Mesenchymal stem cell (in vitro differentiated cells and primary cell): ENCODE results near the gene CCDC85B.
A peak's percentile ranks its signal among the peaks of the same experiment; 100 is the strongest.

ENCODE experiments used
- DNase-seq: peaks from one replicate; pipeline ENCODE4 v3.0.0-alpha.2; 2013
- H2AFZ ChIP-seq: one replicate; pipeline ENCODE4 v1.6.1; 2013; ENCODE audit warnings: low read depth, mild to moderate bottlenecking, control low read depth, inconsistent platforms, low read length, moderate library complexity
- H2AK5ac ChIP-seq: 2 replicates; pipeline ENCODE4 v1.6.1; 2013; ENCODE audit warnings: low read length, moderate library complexity, mild to moderate bottlenecking, inconsistent platforms; ENCODE audit not compliant: severe bottlenecking
- H2BK120ac ChIP-seq: one replicate; pipeline ENCODE4 v1.6.1; 2013; ENCODE audit warnings: low read depth, mild to moderate bottlenecking, inconsistent platforms, low read length, moderate library complexity
- H2BK12ac ChIP-seq, 2 experiments: one replicate each; pipeline ENCODE4 v1.6.1; 2013; ENCODE audit warnings: inconsistent platforms in 2 of 2, low read length in 2 of 2, mild to moderate bottlenecking in 2 of 2, moderate library complexity in 2 of 2, control low read depth in 1 of 2
- H2BK15ac ChIP-seq: one replicate; pipeline ENCODE4 v1.6.1; 2013; ENCODE audit warnings: mild to moderate bottlenecking, low read depth, inconsistent platforms; ENCODE audit not compliant: poor library complexity, severe bottlenecking
- H2BK5ac ChIP-seq: 2 replicates; pipeline ENCODE4 v1.6.1; 2013; ENCODE audit warnings: low read depth, mild to moderate bottlenecking, low read length, control low read depth, inconsistent platforms; ENCODE audit not compliant: poor library complexity, severe bottlenecking
- H3K14ac ChIP-seq, 2 experiments: one replicate each; pipeline ENCODE4 v1.6.1; 2013; ENCODE audit warnings: inconsistent platforms in 2 of 2, low read length in 2 of 2, control low read depth in 1 of 2, mild to moderate bottlenecking in 1 of 2, moderate library complexity in 1 of 2
- H3K18ac ChIP-seq, 2 experiments: one replicate each; pipeline ENCODE4 v1.6.1; 2013; ENCODE audit warnings: inconsistent platforms in 2 of 2, low read length in 2 of 2, control low read depth in 1 of 2, low read depth in 1 of 2, mild to moderate bottlenecking in 1 of 2
- H3K23ac ChIP-seq, 2 experiments: one replicate each; pipeline ENCODE4 v1.6.1; 2013; ENCODE audit warnings: inconsistent platforms in 2 of 2, low read length in 2 of 2, mild to moderate bottlenecking in 2 of 2, moderate library complexity in 2 of 2, control low read depth in 1 of 2
- H3K27ac ChIP-seq: 2 replicates; pipeline ENCODE4 v1.5.1; 2013; ENCODE audit warnings: mild to moderate bottlenecking, moderate library complexity, low read length, control low read depth, inconsistent platforms; ENCODE audit not compliant: poor library complexity, severe bottlenecking
- H3K27me3 ChIP-seq, 2 experiments: 2 replicates each; pipeline versions ENCODE4 v1.6.1 to v1.7.0; 2013; ENCODE audit warnings: low read length in 2 of 2, mild to moderate bottlenecking in 2 of 2, moderate library complexity in 2 of 2, control low read depth in 1 of 2, inconsistent platforms in 1 of 2; ENCODE audit not compliant: control insufficient read depth in 1 of 2, insufficient read depth in 1 of 2
- H3K36me3 ChIP-seq, 2 experiments: 2 replicates each; pipeline versions ENCODE4 v1.6.1 to v1.7.0; 2013; ENCODE audit warnings: low read length in 2 of 2, control low read depth in 1 of 2, inconsistent platforms in 1 of 2, low read depth in 1 of 2, mild to moderate bottlenecking in 1 of 2; ENCODE audit not compliant: insufficient read depth in 2 of 2, control insufficient read depth in 1 of 2
- H3K4ac ChIP-seq, 2 experiments: one replicate each; pipeline ENCODE4 v1.6.1; 2013; ENCODE audit warnings: inconsistent platforms in 2 of 2, low read length in 2 of 2, mild to moderate bottlenecking in 2 of 2, moderate library complexity in 2 of 2, control low read depth in 1 of 2, low read depth in 1 of 2
- H3K4me1 ChIP-seq: 2 replicates; pipeline ENCODE4 v1.6.1; 2013; ENCODE audit warnings: low read depth, low read length, control low read depth; ENCODE audit not compliant: control insufficient read depth, insufficient read depth
- H3K4me2 ChIP-seq: 2 replicates; pipeline ENCODE4 v1.6.1; 2013; ENCODE audit warnings: low read length, mild to moderate bottlenecking, inconsistent platforms; ENCODE audit not compliant: poor library complexity, severe bottlenecking
- H3K4me3 ChIP-seq, 2 experiments: 2 replicates each; pipeline versions ENCODE4 v1.5.1 to v1.7.0; 2013; ENCODE audit warnings: low read length in 2 of 2, mild to moderate bottlenecking in 2 of 2, control low read depth in 1 of 2, low read depth in 1 of 2; ENCODE audit not compliant: insufficient read depth in 1 of 2
- H3K79me1 ChIP-seq: replicated peaks from 2 replicates; pipeline ENCODE4 v1.6.1; 2013; ENCODE audit warnings: mild to moderate bottlenecking, control low read depth, low read length, inconsistent platforms; ENCODE audit not compliant: poor library complexity, severe bottlenecking
- H3K9ac ChIP-seq: 2 replicates; pipeline ENCODE4 v1.7.0; 2013; ENCODE audit warnings: mild to moderate bottlenecking, low read length, moderate library complexity
- H3K9me3 ChIP-seq: 2 replicates; pipeline ENCODE4 v1.7.0; 2013; ENCODE audit warnings: mild to moderate bottlenecking, low read length; ENCODE audit not compliant: control insufficient read depth
- H4K8ac ChIP-seq: one replicate; pipeline ENCODE4 v1.6.1; 2013; ENCODE audit warnings: inconsistent platforms, mild to moderate bottlenecking, low read length, moderate library complexity
- H4K91ac ChIP-seq: one replicate; pipeline ENCODE4 v1.6.1; 2013; ENCODE audit warnings: mild to moderate bottlenecking, low read length, inconsistent platforms
- WGBS: methylation state at CpG from one replicate; pipeline ENCODE4 v1.1.7; 2013; ENCODE audit warnings: mixed read lengths; 5-methylcytosine and 5-hydroxymethylcytosine counted together

CCDC85B gene

GRCh38 chr11:65892661-65893317 is 2.3 kb downstream of the CCDC85B start:
- DNase-seq, result no peak
- Histone ChIP-seq H3K14ac (no peak overlapping the region), H3K9ac (peak overlapping the region; percentile 94), H3K79me1 (peaks cover 2% of the 10 kb centered on the region), H2AFZ (no peak overlapping the region), H3K9me3 (no peaks in the 10 kb centered on the region), H3K23ac (no peak overlapping the region), H3K4ac (no peak overlapping the region), H3K36me3 (peaks cover 50 to 52% of the 10 kb centered on the region in 2 experiments), H2BK120ac (no peak overlapping the region), H4K91ac (peak overlapping the region; percentile 37), H3K18ac (no peak overlapping the region), H3K4me1 (peaks cover 49% of the 10 kb centered on the region), H3K4me2 (no peak overlapping the region), H2BK5ac (no peak overlapping the region), H4K8ac (no peak overlapping the region), H3K27me3 (no peaks in the 10 kb centered on the region), H2BK12ac (peak overlapping the region in 1 of 2 experiments; percentile 10), H3K4me3 (peak overlapping the region in 1 of 2 experiments; percentile 84), H2BK15ac (peak overlapping the region; percentile 30), H3K27ac (no peak overlapping the region), H2AK5ac (no peak overlapping the region)
- 88% methylated on average over 10 of the region's 10 CpGs for WGBS

GRCh38 chr11:65894034-65894591 is 3.6 kb downstream of the CCDC85B start:
- no peaks in the 10 kb centered on the region for H3K9me3 ChIP-seq
- no peak overlapping the region for H2BK120ac ChIP-seq
- no peaks in the 10 kb centered on the region for H3K27me3 ChIP-seq
- no peak overlapping the region for H2BK5ac ChIP-seq
- no peak overlapping the region for H3K4me2 ChIP-seq
- H2BK15ac ChIP-seq, result no peak overlapping the region
- no peak overlapping the region for H3K23ac ChIP-seq
- H3K14ac ChIP-seq, result no peak overlapping the region
- H4K91ac ChIP-seq, result peak overlapping the region; percentile 49
- peak overlapping the region; percentile 63 for H2AK5ac ChIP-seq
- peak overlapping the region; percentile 94 for H3K9ac ChIP-seq
- H3K4me3 ChIP-seq, result peak overlapping the region in 1 of 2 experiments; percentile 44
- no peak for DNase-seq
- H2BK12ac ChIP-seq, result peak overlapping the region in 1 of 2 experiments; percentile 21
- peaks cover 50 to 57% of the 10 kb centered on the region in 2 experiments for H3K36me3 ChIP-seq
- H4K8ac ChIP-seq, result peak overlapping the region; percentile 76
- peaks cover 49% of the 10 kb centered on the region for H3K4me1 ChIP-seq
- no peak overlapping the region for H3K18ac ChIP-seq
- H3K27ac ChIP-seq, result peak overlapping the region; percentile 15
- peaks cover 2% of the 10 kb centered on the region for H3K79me1 ChIP-seq
- WGBS, result 89% methylated on average over 16 of the region's 16 CpGs
- no peak overlapping the region for H3K4ac ChIP-seq
- H2AFZ ChIP-seq, result no peak overlapping the region

GRCh38 chr11:65895482-65895981 is 5.1 kb downstream of the CCDC85B start:
- 96% methylated on average over 4 of the region's 5 CpGs for WGBS
- Histone ChIP-seq H3K4me2 (no peak overlapping the region), H3K36me3 (peaks cover 50 to 57% of the 10 kb centered on the region in 2 experiments), H4K91ac (no peak overlapping the region), H3K4me1 (peaks cover 47% of the 10 kb centered on the region), H2AFZ (no peak overlapping the region), H3K27me3 (no peaks in the 10 kb centered on the region), H2BK12ac (no peak overlapping the region), H3K14ac (no peak overlapping the region), H4K8ac (no peak overlapping the region), H2BK120ac (no peak overlapping the region), H2BK5ac (no peak overlapping the region), H3K27ac (no peak overlapping the region), H3K9me3 (no peaks in the 10 kb centered on the region), H3K4me3 (peak overlapping the region in 1 of 2 experiments; percentile 98), H3K79me1 (no peaks in the 10 kb centered on the region), H3K9ac (peak overlapping the region; percentile 100), H3K23ac (peak overlapping the region in 1 of 2 experiments; percentile 29), H3K18ac (no peak overlapping the region), H2BK15ac (no peak overlapping the region), H3K4ac (no peak overlapping the region), H2AK5ac (peak overlapping the region; percentile 13)
- no peak for DNase-seq
